CD4-positive, alpha-beta T cell (primary cell): ENCODE measurements around the gene NUMBL. TPM values are rescaled to one million over a fixed set of nuclear protein-coding genes. Genes with fewer than 3 reads are reported as not detected.

ENCODE experiments used
- ATAC-seq: fragments of 200-7000 bp; cut with Tn5 transposase; one replicate; pipeline ENCODE4 v1.10.0; 2022; ENCODE audit warnings: mild to moderate bottlenecking; ENCODE audit not compliant: poor library complexity
- CTCF ChIA-PET: fragments of 350-600 bp; sonication (Branson Sonifier 250); formaldehyde crosslinking; loops from one replicate; lab custom pipeline; 2021; ENCODE audit warnings: antibody characterized with exemption, inconsistent platforms; lab: Charles Lee
- POLR2A ChIA-PET: fragments of 350-600 bp; sonication (Branson Sonifier 250); formaldehyde crosslinking; loops from one replicate; lab custom pipeline; 2021; ENCODE audit warnings: antibody characterized with exemption, inconsistent platforms; lab: Charles Lee
- DNase-seq, 14 experiments: peaks; one replicate each; pipeline ENCODE4 v3.0.0-alpha.2; 2013 to 2020; ENCODE audit warnings: mixed read lengths in 2 of 14
- H3K27ac ChIP-seq, 2 donors: one replicate each; pipeline versions ENCODE4 v1.5.1 to v1.7.0; 2013; ENCODE audit warnings: low read length in 2 of 2, low read depth in 1 of 2, mild to moderate bottlenecking in 1 of 2
- H3K27me3 ChIP-seq, 2 experiments: 1 replicate in 1 of 2; 2 replicates in 1 of 2; pipeline versions ENCODE4 v1.6.1 to v1.7.0; 2013; ENCODE audit warnings: low read length in 2 of 2, control low read depth in 1 of 2, mild to moderate bottlenecking in 1 of 2, moderate library complexity in 1 of 2; ENCODE audit not compliant: insufficient read depth in 2 of 2, control insufficient read depth in 1 of 2
- H3K36me3 ChIP-seq: one replicate; pipeline ENCODE4 v1.6.1; 2013; ENCODE audit warnings: low read length, control low read depth; ENCODE audit not compliant: insufficient read depth
- H3K4me1 ChIP-seq: one replicate; pipeline ENCODE4 v1.6.1; 2013; ENCODE audit warnings: low read length, control low read depth; ENCODE audit not compliant: insufficient read depth
- H3K4me3 ChIP-seq: one replicate; pipeline ENCODE4 v1.5.1; 2013; ENCODE audit warnings: mild to moderate bottlenecking, low read length, moderate library complexity
- H3K9me3 ChIP-seq, 2 experiments: 1 replicate in 1 of 2; 2 replicates in 1 of 2; pipeline versions ENCODE4 v1.6.1 to v1.7.0; 2013; ENCODE audit warnings: low read length in 2 of 2, mild to moderate bottlenecking in 2 of 2, control low read depth in 1 of 2, moderate library complexity in 1 of 2; ENCODE audit not compliant: control insufficient read depth in 1 of 2, insufficient read depth in 1 of 2
- H3K27ac Mint-ChIP-seq: one replicate; pipeline ENCODE4 v1.8.0; 2020; ENCODE audit warnings: mixed read lengths
- H3K27me3 Mint-ChIP-seq: one replicate; pipeline ENCODE4 v1.8.0; 2021; ENCODE audit warnings: mixed read lengths
- H3K36me3 Mint-ChIP-seq: one replicate; pipeline ENCODE4 v1.8.0; 2021; ENCODE audit warnings: low read depth, mixed read lengths
- H3K4me1 Mint-ChIP-seq: one replicate; pipeline ENCODE4 v1.8.0; 2021; ENCODE audit warnings: low read depth, mixed read lengths
- H3K4me3 Mint-ChIP-seq: one replicate; pipeline ENCODE4 v1.8.0; 2020; ENCODE audit warnings: mild to moderate bottlenecking, mixed read lengths
- H3K9me3 Mint-ChIP-seq: one replicate; pipeline ENCODE4 v1.8.0; 2020; ENCODE audit warnings: mixed read lengths
- CTCF ChIP-seq: fragments of 200-600 bp; IDR thresholded peaks from one replicate; pipeline ENCODE4 v1.8.0; 2022; ENCODE audit warnings: antibody characterized with exemption, mild to moderate bottlenecking
- intact Hi-C, 2 experiments: fragments of 100-400 bp; cut with DNase I in 1 of 2; cut with micrococcal nuclease in 1 of 2; formaldehyde crosslinking; loops; one replicate each; pipeline versions ENCODE4 v1.15.1 to v1.9.0; 2023 to 2025; cut with DNase I, micrococcal nuclease
- total RNA-seq, 174 experiments: library from RNA in 2 of 174; stranded (reverse) in 2 of 174; gene quantifications; one replicate each; pipeline ENCODE4 v1.2.3 and lab custom pipeline; 2021 to 2026

NUMBL gene
- total RNA-seq, 2 experiments from 2014 or later: 5.2 to 5.4 TPM

DNA sequence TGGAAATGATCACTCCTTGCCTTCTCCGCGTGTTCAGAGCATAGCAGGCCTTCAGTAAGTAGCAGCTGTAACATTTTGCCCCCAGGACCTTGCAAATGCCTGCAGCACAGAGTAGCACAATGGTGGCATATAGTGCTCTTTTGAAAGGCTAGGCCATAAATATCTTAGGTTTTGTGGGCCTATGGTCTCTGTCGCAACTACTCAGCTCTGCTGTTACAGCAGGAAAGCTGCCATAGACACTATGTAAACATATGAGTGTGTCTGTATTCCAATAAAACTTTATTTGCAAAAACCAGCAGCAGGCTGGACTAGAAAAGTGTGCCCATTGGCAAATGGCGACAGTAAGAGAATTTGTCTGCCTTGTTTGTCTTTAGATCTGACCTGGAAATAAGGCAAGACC is 35.8 kb upstream of the NUMBL start:
- Mint-ChIP-seq H3K4me3 (no peak overlapping the region), H3K9me3 (no peaks in the 10 kb centered on the region), H3K27me3 (no peaks in the 10 kb centered on the region), H3K27ac (no peak overlapping the region), H3K4me1 (peaks cover 9% of the 10 kb centered on the region), H3K36me3 (peaks cover 75% of the 10 kb centered on the region)
- no peaks in the 10 kb centered on the region for H3K4me1 ChIP-seq
- peaks cover 0 to 3% of the 10 kb centered on the region in 2 experiments for H3K9me3 ChIP-seq
- H3K27me3 ChIP-seq: no peaks in the 10 kb centered on the region
- ChIA-PET CTCF (no interaction called here), POLR2A (interaction anchor here (0.6 kb wide), 1 partner anchor 24 kb away, joined by 3 read pairs; the partner anchor contains the start of gene SNRPA)
- intact Hi-C loops: no loop called here
- H3K27ac ChIP-seq: no peak overlapping the region
- H3K4me3 ChIP-seq: no peak overlapping the region
- no peak for ATAC-seq
- peaks cover 43% of the 10 kb centered on the region for H3K36me3 ChIP-seq
- no peak for DNase-seq
- TF ChIP-seq CTCF: no peak

GRCh38 chr19:40724855-40725254 is 34.4 kb upstream of the NUMBL start:
- Histone ChIP-seq H3K4me1 (peaks cover 13% of the 10 kb centered on the region), H3K36me3 (peaks cover 30% of the 10 kb centered on the region), H3K4me3 (no peak overlapping the region), H3K27me3 (no peaks in the 10 kb centered on the region), H3K9me3 (peaks cover 0 to 3% of the 10 kb centered on the region in 2 experiments), H3K27ac (no peak overlapping the region)
- DNase-seq (no peak), ATAC-seq (no peak)
- Mint-ChIP-seq H3K36me3 (peaks cover 69% of the 10 kb centered on the region), H3K9me3 (no peaks in the 10 kb centered on the region), H3K27me3 (no peaks in the 10 kb centered on the region), H3K27ac (no peak overlapping the region), H3K4me3 (no peak overlapping the region), H3K4me1 (peaks cover 19% of the 10 kb centered on the region)
- CTCF ChIA-PET: interaction anchor here (1.2 kb wide), 1 partner anchor 82 kb away, joined by 3 read pairs; no protein-coding TSS in a partner anchor
- intact Hi-C loops: no loop called here
- no peak for TF ChIP-seq CTCF
- POLR2A ChIA-PET: no interaction called here

GRCh38 chr19:40724315-40724714 is 33.9 kb upstream of the NUMBL start:
- Histone ChIP-seq H3K4me3 (no peak overlapping the region), H3K27me3 (no peaks in the 10 kb centered on the region), H3K9me3 (peaks cover 0 to 3% of the 10 kb centered on the region in 2 experiments), H3K4me1 (peaks cover 18% of the 10 kb centered on the region), H3K27ac (no peak overlapping the region), H3K36me3 (peaks cover 30% of the 10 kb centered on the region)
- Mint-ChIP-seq H3K9me3 (no peaks in the 10 kb centered on the region), H3K4me1 (peaks cover 24% of the 10 kb centered on the region), H3K27me3 (no peaks in the 10 kb centered on the region), H3K27ac (no peak overlapping the region), H3K4me3 (no peak overlapping the region), H3K36me3 (peaks cover 65% of the 10 kb centered on the region)
- no peak for TF ChIP-seq CTCF
- POLR2A ChIA-PET: no interaction called here
- no peak for DNase-seq
- intact Hi-C loops: no loop called here
- CTCF ChIA-PET: interaction anchor here (1.2 kb wide), 1 partner anchor 82 kb away, joined by 3 read pairs; no protein-coding TSS in a partner anchor
- no peak for ATAC-seq
